ENCODE results near the gene GLRA3.

The GLRA3 gene

DNA sequence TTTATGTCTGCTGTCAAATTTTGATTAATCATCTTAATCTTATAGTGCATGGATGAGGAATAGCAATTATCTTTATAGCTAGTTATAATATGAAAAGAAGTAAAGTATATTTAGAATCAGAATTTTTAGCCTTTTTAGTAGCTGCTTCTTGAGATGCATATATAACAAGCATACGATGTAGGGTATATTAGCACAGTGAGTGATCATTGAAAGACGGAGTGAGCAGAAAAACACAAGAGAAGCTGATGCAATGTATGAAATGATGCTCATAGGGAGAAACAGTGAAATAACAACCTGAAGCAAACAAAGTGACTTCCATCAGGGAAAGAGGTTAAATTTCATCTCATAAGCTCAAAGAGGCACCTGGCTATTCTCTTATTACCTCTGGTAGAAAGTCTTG lies 77.0 kb downstream of the GLRA3 start:
- Histone ChIP-seq H3K9me3 (ENCODE audit: control insufficient read depth, low read length) (no peaks in the 10 kb centered on the region), H3K4me3 (ENCODE audit: low read depth, low read length) (no peak overlapping the region), H3K27ac (no peak overlapping the region), H3K79me2 (no peaks in the 10 kb centered on the region), H3K9ac (no peak overlapping the region), H3K36me3 (ENCODE audit: control insufficient read depth, insufficient read depth, low read length) (no peaks in the 10 kb centered on the region), H3K4me1 (no peaks in the 10 kb centered on the region), H3K27me3 (ENCODE audit: control insufficient read depth, insufficient read depth, low read length) (no peaks in the 10 kb centered on the region), H2AFZ (no peak overlapping the region), H3K4me2 (ENCODE audit: low read length) (no peak overlapping the region)
- TF ChIP-seq, protein P1, sequence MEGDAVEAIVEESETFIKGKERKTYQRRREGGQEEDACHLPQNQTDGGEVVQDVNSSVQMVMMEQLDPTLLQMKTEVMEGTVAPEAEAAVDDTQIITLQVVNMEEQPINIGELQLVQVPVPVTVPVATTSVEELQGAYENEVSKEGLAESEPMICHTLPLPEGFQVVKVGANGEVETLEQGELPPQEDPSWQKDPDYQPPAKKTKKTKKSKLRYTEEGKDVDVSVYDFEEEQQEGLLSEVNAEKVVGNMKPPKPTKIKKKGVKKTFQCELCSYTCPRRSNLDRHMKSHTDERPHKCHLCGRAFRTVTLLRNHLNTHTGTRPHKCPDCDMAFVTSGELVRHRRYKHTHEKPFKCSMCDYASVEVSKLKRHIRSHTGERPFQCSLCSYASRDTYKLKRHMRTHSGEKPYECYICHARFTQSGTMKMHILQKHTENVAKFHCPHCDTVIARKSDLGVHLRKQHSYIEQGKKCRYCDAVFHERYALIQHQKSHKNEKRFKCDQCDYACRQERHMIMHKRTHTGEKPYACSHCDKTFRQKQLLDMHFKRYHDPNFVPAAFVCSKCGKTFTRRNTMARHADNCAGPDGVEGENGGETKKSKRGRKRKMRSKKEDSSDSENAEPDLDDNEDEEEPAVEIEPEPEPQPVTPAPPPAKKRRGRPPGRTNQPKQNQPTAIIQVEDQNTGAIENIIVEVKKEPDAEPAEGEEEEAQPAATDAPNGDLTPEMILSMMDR (IDR thresholded peaks at IDR 0.05): no peak

DNA sequence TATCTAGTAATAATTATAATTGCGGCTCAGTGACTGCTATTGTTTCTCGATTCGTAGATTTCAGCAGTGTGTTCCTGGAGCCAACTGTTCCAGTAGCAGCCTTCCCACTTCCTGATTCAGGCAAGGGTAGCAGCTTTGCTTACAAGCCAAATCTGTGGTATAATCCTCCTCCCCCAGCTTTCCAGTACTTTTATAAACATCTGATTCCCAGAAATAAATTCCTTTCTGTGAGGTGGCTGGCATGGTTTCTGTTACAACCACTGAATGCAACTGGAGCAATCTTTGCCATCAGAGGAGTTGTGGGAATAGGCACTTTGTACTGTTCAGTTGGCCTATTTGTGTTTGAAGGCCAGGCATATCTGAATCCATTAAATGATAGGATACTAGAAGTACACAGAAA lies 80.0 kb downstream of the GLRA3 start:
- Histone ChIP-seq H3K4me2 (ENCODE audit: low read length) (no peak overlapping the region), H3K36me3 (ENCODE audit: control insufficient read depth, insufficient read depth, low read length) (no peaks in the 10 kb centered on the region), H2AFZ (no peak overlapping the region), H3K27me3 (ENCODE audit: control insufficient read depth, insufficient read depth, low read length) (no peaks in the 10 kb centered on the region), H3K9me3 (ENCODE audit: control insufficient read depth, low read length) (no peaks in the 10 kb centered on the region), H3K27ac (no peak overlapping the region), H3K79me2 (no peaks in the 10 kb centered on the region), H3K4me3 (ENCODE audit: low read depth, low read length) (no peak overlapping the region), H3K4me1 (no peaks in the 10 kb centered on the region), H3K9ac (no peak overlapping the region)
- TF ChIP-seq, protein P1 (IDR thresholded peaks at IDR 0.05): no peak

DNA sequence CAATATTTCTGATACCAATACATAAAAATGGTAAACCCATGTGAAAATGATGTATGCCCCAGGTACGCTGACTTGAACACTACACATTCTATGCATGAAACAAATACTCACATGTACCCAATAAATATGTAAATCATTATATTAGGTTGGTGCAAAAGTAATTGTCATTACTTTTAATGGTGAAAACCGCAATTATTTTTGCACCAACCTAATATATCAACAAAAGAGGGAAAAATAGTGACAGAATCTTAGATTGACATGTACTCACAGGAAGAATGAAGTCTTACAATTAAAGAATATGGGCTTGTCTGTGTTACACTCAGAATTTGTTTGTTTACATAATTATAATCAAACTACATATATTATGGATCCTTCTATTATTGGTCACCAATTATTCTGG lies 82.3 kb downstream of the GLRA3 start:
- no peaks in the 10 kb centered on the region for H3K4me1 ChIP-seq
- H2AFZ ChIP-seq: no peak overlapping the region
- H3K9me3 ChIP-seq (ENCODE audit: control insufficient read depth, low read length): no peaks in the 10 kb centered on the region
- no peak overlapping the region for H3K4me3 ChIP-seq (ENCODE audit: low read depth, low read length)
- H3K4me2 ChIP-seq (ENCODE audit: low read length): no peak overlapping the region
- H3K36me3 ChIP-seq (ENCODE audit: control insufficient read depth, insufficient read depth, low read length): no peaks in the 10 kb centered on the region
- TF ChIP-seq, protein P1 (IDR thresholded peaks at IDR 0.05): no peak
- H3K9ac ChIP-seq: no peak overlapping the region
- no peaks in the 10 kb centered on the region for H3K27me3 ChIP-seq (ENCODE audit: control insufficient read depth, insufficient read depth, low read length)
- no peak overlapping the region for H3K27ac ChIP-seq
- H3K79me2 ChIP-seq: no peaks in the 10 kb centered on the region

DNA sequence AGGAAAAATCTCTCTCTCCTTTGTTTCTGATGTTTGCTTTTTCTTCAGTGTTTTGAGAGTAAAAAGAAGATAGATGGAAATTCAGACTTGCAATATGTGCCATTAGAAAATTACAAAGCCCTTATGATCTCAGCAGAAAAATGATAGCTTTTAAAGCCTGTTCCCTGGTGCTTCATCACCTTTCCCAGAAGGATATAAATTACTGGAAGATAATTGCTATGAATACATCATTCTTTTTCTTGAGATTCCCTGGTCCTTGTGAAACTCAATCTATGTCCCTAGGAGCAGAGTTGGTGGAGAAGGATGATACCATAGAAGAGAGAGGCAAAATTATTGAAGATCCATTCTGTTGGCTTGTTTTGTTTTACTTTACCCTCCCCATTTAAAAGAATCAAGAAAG lies 86.5 kb downstream of the GLRA3 start:
- peaks cover 4% of the 10 kb centered on the region for H3K9me3 ChIP-seq (ENCODE audit: control insufficient read depth, low read length)
- H3K36me3 ChIP-seq (ENCODE audit: control insufficient read depth, insufficient read depth, low read length): no peaks in the 10 kb centered on the region
- H3K27ac ChIP-seq: no peak overlapping the region
- TF ChIP-seq, protein P1 (IDR thresholded peaks at IDR 0.05): no peak
- H2AFZ ChIP-seq: no peak overlapping the region
- H3K4me1 ChIP-seq: no peaks in the 10 kb centered on the region
- no peaks in the 10 kb centered on the region for H3K27me3 ChIP-seq (ENCODE audit: control insufficient read depth, insufficient read depth, low read length)
- H3K4me2 ChIP-seq (ENCODE audit: low read length): no peak overlapping the region
- H3K79me2 ChIP-seq: no peaks in the 10 kb centered on the region
- H3K9ac ChIP-seq: no peak overlapping the region
- H3K4me3 ChIP-seq (ENCODE audit: low read depth, low read length): no peak overlapping the region

DNA sequence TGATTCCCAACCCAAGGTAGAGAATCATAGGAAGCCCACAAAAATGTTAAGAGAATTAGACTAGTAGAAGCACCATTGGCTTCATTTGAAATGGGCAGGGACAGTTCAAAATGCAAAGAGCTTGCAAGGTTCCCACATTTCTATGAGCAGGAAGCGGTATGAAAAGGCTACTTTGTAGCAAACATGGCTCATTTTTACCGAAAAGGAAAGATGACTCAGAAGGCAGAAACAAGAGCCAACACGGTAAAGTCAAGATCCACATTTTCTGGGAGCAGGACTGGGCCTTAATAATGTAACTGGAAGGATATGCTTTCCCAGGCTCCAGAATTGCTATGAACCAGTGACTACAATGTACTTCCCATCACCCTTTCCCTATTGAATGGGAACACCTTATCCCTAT lies 89.5 kb downstream of the GLRA3 start:
- H3K36me3 ChIP-seq (ENCODE audit: control insufficient read depth, insufficient read depth, low read length): no peaks in the 10 kb centered on the region
- H3K4me3 ChIP-seq (ENCODE audit: low read depth, low read length): no peak overlapping the region
- TF ChIP-seq, protein P1 (IDR thresholded peaks at IDR 0.05): no peak
- H3K9me3 ChIP-seq (ENCODE audit: control insufficient read depth, low read length): peaks cover 4% of the 10 kb centered on the region
- H2AFZ ChIP-seq: no peak overlapping the region
- no peaks in the 10 kb centered on the region for H3K4me1 ChIP-seq
- no peak overlapping the region for H3K27ac ChIP-seq
- no peak overlapping the region for H3K4me2 ChIP-seq (ENCODE audit: low read length)
- H3K27me3 ChIP-seq (ENCODE audit: control insufficient read depth, insufficient read depth, low read length): no peaks in the 10 kb centered on the region
- H3K9ac ChIP-seq: no peak overlapping the region
- no peaks in the 10 kb centered on the region for H3K79me2 ChIP-seq

All from parathyroid adenoma (tissue), 2 donors.